Activated naive CD8-positive, alpha-beta T cell treated with anti-CD3 and anti-CD28 coated beads, Interleukin-2, amount 50 U/mL, for 24 hours (primary cell): ENCODE measurements around the gene FBRS.
"Not testable (repeated sequence)": the region's sequence is repeated elsewhere in the genome, so short reads cannot be mapped to it uniquely, and the experiment has no call there.

Experiments
- ATAC-seq: fragments of 150-1000 bp; cut with Tn5 transposase; one replicate; pipeline ENCODE4 v1.10.0; 2021
- DNase-seq: peaks from one replicate; pipeline ENCODE4 v3.0.0; 2021
- H3K27ac Mint-ChIP-seq: one replicate; pipeline ENCODE4 v1.8.0; 2021; ENCODE audit warnings: mild to moderate bottlenecking, mixed read lengths
- H3K27me3 Mint-ChIP-seq: one replicate; pipeline ENCODE4 v1.8.0; 2021; ENCODE audit warnings: mixed read lengths
- H3K36me3 Mint-ChIP-seq: one replicate; pipeline ENCODE4 v1.8.0; 2021; ENCODE audit warnings: low read depth, mixed read lengths
- H3K4me1 Mint-ChIP-seq: one replicate; pipeline ENCODE4 v1.8.0; 2021; ENCODE audit warnings: mixed read lengths
- H3K4me3 Mint-ChIP-seq: one replicate; pipeline ENCODE4 v1.8.0; 2021; ENCODE audit warnings: mild to moderate bottlenecking, moderate library complexity, mixed read lengths
- H3K9me3 Mint-ChIP-seq: one replicate; pipeline ENCODE4 v1.8.0; 2021; ENCODE audit warnings: mixed read lengths

FBRS gene

DNA sequence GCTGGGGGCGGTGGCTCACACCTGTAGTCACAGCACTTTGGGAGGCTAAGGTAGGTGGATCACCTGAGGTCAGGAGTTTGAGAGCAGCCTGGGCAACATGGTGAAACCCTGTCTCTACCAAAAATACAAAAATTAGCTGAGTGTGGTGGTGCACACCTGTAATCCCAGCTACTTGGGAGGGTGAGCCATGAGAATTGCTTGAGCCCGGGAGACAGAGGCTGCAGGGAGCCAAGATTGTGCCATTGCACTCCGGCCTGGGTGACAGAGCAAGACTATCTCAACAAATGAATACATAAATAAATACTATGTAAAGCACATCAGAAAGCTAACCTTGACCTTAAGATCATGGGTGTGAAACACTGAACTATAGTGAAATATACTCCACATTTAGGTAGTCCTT lies 38.4 kb downstream of the FBRS start:
- Mint-ChIP-seq H3K4me1 (peaks cover 34% of the 10 kb centered on the region), H3K36me3 (peaks cover 17% of the 10 kb centered on the region)
- H3K4me3 Mint-ChIP-seq, H3K27ac Mint-ChIP-seq, ATAC-seq, H3K27me3 Mint-ChIP-seq, DNase-seq, H3K9me3 Mint-ChIP-seq: not testable (repeated sequence)

- H3K4me3 Mint-ChIP-seq: peak overlapping the region; percentile 92
- peaks cover 21% of the 10 kb centered on the region for H3K36me3 Mint-ChIP-seq
- H3K4me1 Mint-ChIP-seq: peaks cover 33% of the 10 kb centered on the region
- H3K27ac Mint-ChIP-seq: peak overlapping the region; percentile 99
- ATAC-seq (peak; percentile 94), DNase-seq (no peak)
- H3K9me3 Mint-ChIP-seq: no peaks in the 10 kb centered on the region
- H3K27me3 Mint-ChIP-seq: peaks cover 3% of the 10 kb centered on the region
These were observed 39.3 kb downstream of the FBRS start for GRCh38 chr16:30697264-30698138.

GRCh38 chr16:30698139-30698815 lies 40.0 kb downstream of the FBRS start:
- H3K36me3 Mint-ChIP-seq: peaks cover 26% of the 10 kb centered on the region

GRCh38 chr16:30698816-30699614 lies 40.8 kb downstream of the FBRS start, which contains the start of gene SRCAP:
Gene SRCAP (plus strand): TSS chr16:30699171. CDS start chr16:30700825, 1,654 bp downstream.
- peaks cover 3% of the 10 kb centered on the region for H3K27me3 Mint-ChIP-seq
- ATAC-seq (peak; percentile 35), DNase-seq (peak; percentile 90)
- H3K36me3 Mint-ChIP-seq: peaks cover 29% of the 10 kb centered on the region
- peak within 1 kb of the TSS; percentile 99 for H3K27ac Mint-ChIP-seq
- H3K4me3 Mint-ChIP-seq: peak within 1 kb of the TSS; percentile 92
- peaks cover 27% of the 10 kb centered on the region for H3K4me1 Mint-ChIP-seq
- H3K9me3 Mint-ChIP-seq: no peaks in the 10 kb centered on the region

More at GRCh38 chr16:30698139-30698815, 40.0 kb downstream of the FBRS start:
- H3K4me1 Mint-ChIP-seq: peaks cover 31% of the 10 kb centered on the region
- H3K4me3 Mint-ChIP-seq: peak overlapping the region; percentile 92
- H3K27ac Mint-ChIP-seq: peak overlapping the region; percentile 99
- ATAC-seq: peak; percentile 66
- H3K27me3 Mint-ChIP-seq: peaks cover 3% of the 10 kb centered on the region
- no peaks in the 10 kb centered on the region for H3K9me3 Mint-ChIP-seq
- DNase-seq: peak; percentile 99

- Mint-ChIP-seq H3K4me1 (peaks cover 27% of the 10 kb centered on the region), H3K9me3 (no peaks in the 10 kb centered on the region), H3K27ac (peak overlapping the region; percentile 99), H3K27me3 (peaks cover 3% of the 10 kb centered on the region), H3K4me3 (peak overlapping the region; percentile 92), H3K36me3 (peaks cover 34% of the 10 kb centered on the region)
- ATAC-seq (no peak), DNase-seq (no peak)
These were observed 41.4 kb downstream of the FBRS start for GRCh38 chr16:30699615-30700099.

GRCh38 chr16:30700491-30700890 lies 42.3 kb downstream of the FBRS start:
- Mint-ChIP-seq H3K4me1 (peaks cover 27% of the 10 kb centered on the region), H3K27me3 (peaks cover 3% of the 10 kb centered on the region), H3K36me3 (peaks cover 39% of the 10 kb centered on the region), H3K4me3 (peak overlapping the region; percentile 92), H3K27ac (no peak overlapping the region), H3K9me3 (no peaks in the 10 kb centered on the region)
- ATAC-seq (no peak), DNase-seq (no peak)

DNA sequence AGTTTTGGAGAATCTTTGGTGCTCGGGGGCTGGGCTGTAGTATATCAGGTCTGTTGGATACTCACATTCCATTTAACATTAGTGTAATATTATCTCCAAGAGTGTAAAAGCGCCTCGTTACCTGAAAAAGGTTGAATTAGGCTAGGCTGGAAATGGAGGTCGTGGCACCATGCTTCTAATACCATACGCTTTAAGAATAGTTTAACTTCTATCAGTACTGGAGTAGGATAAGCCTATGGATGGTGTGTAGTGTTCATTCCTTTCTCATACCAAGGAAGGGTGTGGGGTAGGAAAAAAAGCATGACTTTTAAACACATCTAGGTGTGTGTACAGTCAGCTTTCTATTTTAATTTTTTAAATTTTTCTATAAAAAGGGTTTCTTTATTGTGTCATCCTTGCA lies 42.7 kb downstream of the FBRS start:
- Mint-ChIP-seq H3K4me1 (peaks cover 27% of the 10 kb centered on the region), H3K27me3 (peaks cover 3% of the 10 kb centered on the region), H3K4me3 (peak overlapping the region; percentile 56), H3K36me3 (peaks cover 42% of the 10 kb centered on the region), H3K27ac (no peak overlapping the region), H3K9me3 (no peaks in the 10 kb centered on the region)
- no peak for ATAC-seq
- DNase-seq: no peak

- H3K4me1 Mint-ChIP-seq: peaks cover 17% of the 10 kb centered on the region
- not testable (repeated sequence) for ATAC-seq, DNase-seq, H3K27me3 Mint-ChIP-seq, H3K4me3 Mint-ChIP-seq, H3K9me3 Mint-ChIP-seq
- H3K36me3 Mint-ChIP-seq: peaks cover 62% of the 10 kb centered on the region
- peak overlapping the region; percentile 49 for H3K27ac Mint-ChIP-seq
These were observed 44.8 kb downstream of the FBRS start for GRCh38 chr16:30703071-30703470.

- Mint-ChIP-seq H3K4me3 (no peak overlapping the region), H3K9me3 (no peaks in the 10 kb centered on the region), H3K36me3 (peaks cover 65% of the 10 kb centered on the region), H3K27me3 (no peaks in the 10 kb centered on the region), H3K4me1 (peaks cover 16% of the 10 kb centered on the region), H3K27ac (no peak overlapping the region)
- DNase-seq: no peak
- no peak for ATAC-seq
These were observed 45.7 kb downstream of the FBRS start for GRCh38 chr16:30703971-30704370.

DNA sequence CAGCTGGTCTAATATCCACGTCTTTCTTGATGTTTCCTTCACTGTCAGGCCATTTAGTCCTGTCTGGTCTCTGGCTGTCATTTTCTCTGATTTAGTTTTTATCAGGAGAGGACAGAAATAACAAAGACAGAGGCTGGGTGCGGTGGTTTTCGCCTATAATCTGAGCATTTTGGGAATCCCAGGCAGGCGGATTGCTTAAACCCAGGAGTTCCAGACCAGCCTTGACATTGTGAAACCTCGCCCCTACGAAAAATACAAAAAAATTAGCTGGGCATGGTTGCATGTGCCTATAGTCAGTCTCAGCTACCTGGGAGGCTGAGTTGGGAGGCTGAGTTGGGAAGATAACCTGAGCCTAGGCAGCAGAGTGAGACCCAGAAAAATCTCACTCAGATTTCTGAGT lies 47.8 kb downstream of the FBRS start:
- DNase-seq (no peak), ATAC-seq (no peak)
- Mint-ChIP-seq H3K4me1 (peaks cover 2% of the 10 kb centered on the region), H3K36me3 (peaks cover 74% of the 10 kb centered on the region), H3K4me3 (no peak overlapping the region), H3K27ac (no peak overlapping the region), H3K9me3 (no peaks in the 10 kb centered on the region), H3K27me3 (no peaks in the 10 kb centered on the region)

- H3K27me3 Mint-ChIP-seq: no peaks in the 10 kb centered on the region
- peak overlapping the region; percentile 3 for H3K27ac Mint-ChIP-seq
- no peak for ATAC-seq
- no peaks in the 10 kb centered on the region for H3K9me3 Mint-ChIP-seq
- peaks cover 80% of the 10 kb centered on the region for H3K36me3 Mint-ChIP-seq
- no peak for DNase-seq
- H3K4me1 Mint-ChIP-seq: peaks cover 23% of the 10 kb centered on the region
- H3K4me3 Mint-ChIP-seq: no peak overlapping the region
These were observed 52.7 kb downstream of the FBRS start for GRCh38 chr16:30710971-30711370.

DNA sequence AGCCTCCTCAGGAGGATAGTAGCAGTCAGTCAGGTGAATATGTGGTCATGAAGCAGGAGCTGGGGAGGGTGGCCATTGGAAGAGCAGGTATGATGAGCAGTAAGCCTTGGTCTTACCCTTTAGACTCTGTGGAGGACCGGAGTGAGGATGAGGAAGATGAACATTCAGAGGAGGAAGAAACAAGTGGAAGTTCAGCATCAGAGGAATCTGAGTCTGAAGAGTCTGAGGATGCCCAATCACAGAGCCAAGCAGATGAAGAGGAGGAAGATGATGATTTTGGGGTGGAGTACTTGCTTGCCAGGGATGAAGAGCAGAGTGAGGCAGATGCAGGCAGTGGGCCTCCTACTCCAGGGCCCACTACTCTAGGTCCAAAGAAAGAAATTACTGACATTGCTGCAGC lies 53.5 kb downstream of the FBRS start:
- H3K9me3 Mint-ChIP-seq: no peaks in the 10 kb centered on the region
- H3K27ac Mint-ChIP-seq: no peak overlapping the region
- DNase-seq (no peak), ATAC-seq (no peak)
- H3K36me3 Mint-ChIP-seq: peaks cover 82% of the 10 kb centered on the region
- no peaks in the 10 kb centered on the region for H3K27me3 Mint-ChIP-seq
- H3K4me1 Mint-ChIP-seq: peaks cover 28% of the 10 kb centered on the region
- no peak overlapping the region for H3K4me3 Mint-ChIP-seq

- peaks cover 31% of the 10 kb centered on the region for H3K4me1 Mint-ChIP-seq
- ATAC-seq: peak; percentile 100
- H3K36me3 Mint-ChIP-seq: peaks cover 71% of the 10 kb centered on the region
- H3K9me3 Mint-ChIP-seq: no peaks in the 10 kb centered on the region
- peak overlapping the region; percentile 89 for H3K27ac Mint-ChIP-seq
- H3K27me3 Mint-ChIP-seq: no peaks in the 10 kb centered on the region
- DNase-seq: peak; percentile 30
- peak overlapping the region; percentile 15 for H3K4me3 Mint-ChIP-seq
These were observed 57.7 kb downstream of the FBRS start for GRCh38 chr16:30715750-30716445.

DNA sequence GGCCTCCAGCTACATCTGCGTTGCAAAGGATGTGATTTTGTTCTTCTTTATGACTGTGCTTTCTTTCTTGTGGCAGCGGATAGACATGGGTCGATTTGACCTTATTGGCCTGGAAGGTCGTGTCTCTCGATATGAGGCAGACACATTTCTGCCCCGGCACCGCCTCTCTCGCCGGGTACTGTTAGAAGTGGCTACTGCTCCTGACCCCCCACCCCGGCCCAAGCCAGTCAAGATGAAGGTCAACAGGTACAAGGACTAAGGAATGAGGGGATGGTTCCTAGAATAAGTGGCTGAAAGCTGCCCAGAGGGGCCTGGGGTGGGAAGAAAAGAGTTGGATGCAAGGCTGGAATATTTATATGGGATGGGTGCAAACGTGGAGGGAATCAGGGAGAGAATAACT lies 61.9 kb downstream of the FBRS start:
- peaks cover 17% of the 10 kb centered on the region for H3K4me1 Mint-ChIP-seq
- H3K4me3 Mint-ChIP-seq: no peak overlapping the region
- H3K27ac Mint-ChIP-seq: no peak overlapping the region
- ATAC-seq (no peak), DNase-seq (no peak)
- H3K9me3 Mint-ChIP-seq: no peaks in the 10 kb centered on the region
- peaks cover 79% of the 10 kb centered on the region for H3K36me3 Mint-ChIP-seq
- no peaks in the 10 kb centered on the region for H3K27me3 Mint-ChIP-seq
